ENCODE results near the gene SNAI3.

The SNAI3 gene

DNA sequence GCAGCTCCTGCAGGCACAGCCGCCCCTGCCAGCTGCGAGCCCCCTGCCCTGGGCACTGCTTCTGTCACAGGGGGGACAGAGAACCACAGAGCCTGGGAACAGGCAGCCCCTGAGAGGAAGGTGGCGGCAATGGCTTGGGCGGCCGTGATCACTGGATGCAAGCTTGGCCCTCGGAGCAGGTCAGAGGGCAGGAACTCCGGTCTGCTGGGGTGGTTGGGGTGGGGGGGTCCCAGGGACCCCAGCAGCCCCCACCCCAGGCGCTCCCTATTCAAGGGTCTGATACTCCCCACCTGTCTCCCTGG lies 33.6 kb downstream of the SNAI3 start:
- no peak for DNase-seq (ENCODE audit: low spot score)
- TF ChIP-seq, protein P1, sequence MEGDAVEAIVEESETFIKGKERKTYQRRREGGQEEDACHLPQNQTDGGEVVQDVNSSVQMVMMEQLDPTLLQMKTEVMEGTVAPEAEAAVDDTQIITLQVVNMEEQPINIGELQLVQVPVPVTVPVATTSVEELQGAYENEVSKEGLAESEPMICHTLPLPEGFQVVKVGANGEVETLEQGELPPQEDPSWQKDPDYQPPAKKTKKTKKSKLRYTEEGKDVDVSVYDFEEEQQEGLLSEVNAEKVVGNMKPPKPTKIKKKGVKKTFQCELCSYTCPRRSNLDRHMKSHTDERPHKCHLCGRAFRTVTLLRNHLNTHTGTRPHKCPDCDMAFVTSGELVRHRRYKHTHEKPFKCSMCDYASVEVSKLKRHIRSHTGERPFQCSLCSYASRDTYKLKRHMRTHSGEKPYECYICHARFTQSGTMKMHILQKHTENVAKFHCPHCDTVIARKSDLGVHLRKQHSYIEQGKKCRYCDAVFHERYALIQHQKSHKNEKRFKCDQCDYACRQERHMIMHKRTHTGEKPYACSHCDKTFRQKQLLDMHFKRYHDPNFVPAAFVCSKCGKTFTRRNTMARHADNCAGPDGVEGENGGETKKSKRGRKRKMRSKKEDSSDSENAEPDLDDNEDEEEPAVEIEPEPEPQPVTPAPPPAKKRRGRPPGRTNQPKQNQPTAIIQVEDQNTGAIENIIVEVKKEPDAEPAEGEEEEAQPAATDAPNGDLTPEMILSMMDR (IDR thresholded peaks at IDR 0.05): no peak
- no peak overlapping the region for H3K27ac ChIP-seq
- H3K4me3 ChIP-seq: no peak overlapping the region

DNA sequence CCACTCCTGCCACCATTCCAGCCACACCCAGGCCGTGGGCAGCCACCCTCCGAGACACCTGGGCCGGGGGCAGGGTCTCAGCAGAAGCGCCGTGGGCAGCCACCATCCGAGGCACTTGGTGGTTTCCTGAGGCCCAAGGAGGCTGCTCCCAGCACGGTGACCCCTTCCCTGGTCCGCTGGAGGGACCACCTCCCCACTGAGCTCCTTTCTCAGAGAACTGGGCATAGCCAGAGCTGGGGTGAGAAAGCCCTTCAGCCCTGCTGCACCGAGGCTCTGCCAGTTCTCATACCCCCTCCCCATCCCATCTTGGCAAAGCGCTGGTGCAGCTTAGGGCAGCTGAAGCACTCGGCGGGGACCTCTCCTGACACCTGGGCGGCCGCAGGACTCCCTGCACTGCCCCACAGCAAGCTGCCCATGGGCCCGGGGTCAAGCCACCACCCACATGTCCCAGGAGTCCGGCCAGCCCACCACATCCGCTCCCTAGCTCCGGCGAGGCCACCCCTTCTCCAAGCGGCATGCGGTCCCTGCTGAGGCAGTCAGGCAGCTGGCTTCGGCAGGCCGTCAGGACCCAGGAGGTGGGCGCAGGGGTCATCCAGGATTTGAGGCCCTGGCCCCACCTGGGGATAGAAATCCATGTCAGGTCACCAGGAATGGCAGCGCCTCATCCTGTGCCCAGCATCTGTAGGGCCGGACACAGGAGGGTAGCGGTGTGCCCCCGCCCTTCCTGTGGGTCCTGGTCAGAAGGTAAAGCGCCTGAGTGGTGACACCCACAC lies 34.1 kb downstream of the SNAI3 start:
- no peak for DNase-seq (ENCODE audit: low spot score)

DNA sequence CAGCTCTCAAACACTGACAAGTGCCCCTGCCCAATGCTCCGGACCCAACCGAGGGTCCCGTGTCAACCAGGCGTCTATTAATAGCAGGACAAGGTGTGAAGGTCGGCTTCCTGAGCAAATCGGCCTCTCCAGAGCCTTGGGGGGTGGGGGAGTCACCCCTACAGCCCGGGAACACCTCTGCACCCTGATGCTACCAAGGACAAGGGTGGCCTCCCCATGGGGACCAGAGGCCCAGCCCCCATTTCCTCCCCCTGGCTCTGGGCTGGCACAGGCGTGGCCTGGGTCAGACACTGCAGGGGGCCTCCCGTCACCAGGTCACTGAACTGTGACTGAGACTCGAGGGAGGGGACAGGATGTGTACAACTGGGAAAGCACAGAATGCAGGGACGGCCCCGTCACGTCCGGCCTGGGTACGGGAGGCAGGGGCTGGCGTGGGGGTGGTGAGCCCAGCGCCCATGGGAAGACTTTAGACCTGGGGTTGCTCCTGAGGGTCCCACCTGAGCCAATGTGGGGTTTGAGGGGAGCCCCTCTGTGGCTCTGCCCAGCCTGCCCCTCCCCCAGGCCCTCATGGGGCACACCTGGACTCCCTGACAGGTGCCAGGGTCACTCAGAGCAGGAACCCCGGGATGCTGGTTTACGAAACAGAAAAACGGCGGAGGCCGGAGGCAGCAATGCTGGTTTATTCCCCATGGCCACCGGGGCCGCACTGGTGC lies 34.9 kb downstream of the SNAI3 start:
- TF ChIP-seq, protein P1 (IDR thresholded peaks at IDR 0.05): no peak
- H3K4me3 ChIP-seq: peak overlapping the region; percentile 99
- no peak for DNase-seq (ENCODE audit: low spot score)
- peak overlapping the region in 1 of 2 donors; percentile 89 for H3K27ac ChIP-seq

More for the DNA sequence above, 34.1 kb downstream of the SNAI3 start:
- Histone ChIP-seq H3K4me3 (no peak overlapping the region), H3K27ac (peak overlapping the region in 1 of 2 donors; percentile 89)
- TF ChIP-seq, protein P1 (IDR thresholded peaks at IDR 0.05): no peak

DNA sequence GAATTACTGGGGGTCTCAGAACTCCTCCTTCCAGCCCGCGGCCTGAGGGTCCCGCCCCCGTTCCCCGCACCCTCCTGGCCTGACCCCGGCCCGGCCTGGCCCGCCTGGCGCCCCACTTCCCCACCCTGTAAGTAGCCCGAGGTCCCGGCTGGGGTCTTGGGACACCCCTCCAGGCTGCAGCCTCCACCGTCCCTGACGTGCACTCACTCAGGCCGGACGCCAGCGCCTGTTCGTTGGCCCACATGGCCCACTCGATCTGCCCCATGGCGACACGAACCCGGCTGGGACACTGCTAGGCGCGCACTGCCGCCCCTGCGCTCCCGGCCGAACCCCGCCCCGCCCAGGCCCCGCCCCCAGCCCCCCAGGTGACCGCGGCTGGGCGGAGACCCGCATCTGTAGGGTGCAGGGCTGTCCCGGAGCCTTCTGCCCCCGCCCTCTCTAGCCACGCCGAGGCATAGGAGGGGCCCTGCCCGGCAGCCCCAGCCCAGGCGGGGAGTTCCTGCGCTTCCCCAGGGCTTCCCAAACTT lies 35.5 kb downstream of the SNAI3 start, which contains the start of gene CYBA:
CYBA (minus strand) TSS at position 305 of the 527 bp plus-strand sequence; CDS start at position 265, 40 bp downstream.
- peak within 1 kb of the TSS in 1 of 2 donors; percentile 89 for H3K27ac ChIP-seq
- peak within 1 kb of the TSS; percentile 99 for H3K4me3 ChIP-seq
- no peak for DNase-seq (ENCODE audit: low spot score)
- TF ChIP-seq, protein P1 (IDR thresholded peaks at IDR 0.05): no peak

DNA sequence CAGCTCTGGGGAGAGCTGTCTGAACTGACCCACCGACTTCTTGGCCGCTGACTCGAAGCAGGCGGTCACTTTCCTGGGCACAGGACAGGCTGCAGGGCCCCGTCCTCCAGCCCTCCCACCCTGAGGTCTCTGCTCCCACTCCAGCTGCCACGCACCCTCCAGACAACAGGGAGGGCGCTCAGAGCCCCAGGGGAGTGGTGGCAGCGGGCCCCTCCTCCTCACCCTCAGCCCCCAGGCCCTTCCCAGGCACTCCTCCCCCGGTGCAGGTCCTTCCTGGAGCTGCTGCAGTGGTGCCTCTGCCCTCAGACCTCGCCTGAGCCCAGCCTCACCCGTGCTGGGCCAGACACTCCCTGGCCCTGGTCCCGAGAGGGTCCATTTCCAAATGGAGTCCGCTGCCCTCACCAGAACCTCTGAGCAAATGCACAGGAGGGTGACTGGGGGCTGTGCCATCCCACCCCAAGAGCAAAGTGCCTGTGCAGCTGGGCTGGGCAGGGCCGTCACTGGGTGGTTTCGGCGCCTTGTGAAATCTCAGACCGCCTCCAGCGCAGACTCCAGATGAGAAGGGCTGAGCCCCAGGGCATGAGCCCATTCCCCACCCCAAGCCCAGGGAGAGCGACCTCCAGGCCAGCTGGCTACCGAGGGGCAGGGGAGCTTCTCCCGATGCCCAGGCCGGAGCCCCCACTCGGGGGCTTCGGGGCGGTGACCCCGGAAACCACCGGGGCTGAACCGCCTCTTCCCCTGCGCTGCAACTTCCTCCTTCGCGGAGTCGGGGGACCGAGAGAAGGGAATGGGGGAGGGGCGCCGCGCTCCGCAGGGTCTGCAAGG lies 36.2 kb downstream of the SNAI3 start:
- TF ChIP-seq, protein P1 (IDR thresholded peaks at IDR 0.05): no peak
- H3K4me3 ChIP-seq: peak overlapping the region; percentile 99

DNA sequence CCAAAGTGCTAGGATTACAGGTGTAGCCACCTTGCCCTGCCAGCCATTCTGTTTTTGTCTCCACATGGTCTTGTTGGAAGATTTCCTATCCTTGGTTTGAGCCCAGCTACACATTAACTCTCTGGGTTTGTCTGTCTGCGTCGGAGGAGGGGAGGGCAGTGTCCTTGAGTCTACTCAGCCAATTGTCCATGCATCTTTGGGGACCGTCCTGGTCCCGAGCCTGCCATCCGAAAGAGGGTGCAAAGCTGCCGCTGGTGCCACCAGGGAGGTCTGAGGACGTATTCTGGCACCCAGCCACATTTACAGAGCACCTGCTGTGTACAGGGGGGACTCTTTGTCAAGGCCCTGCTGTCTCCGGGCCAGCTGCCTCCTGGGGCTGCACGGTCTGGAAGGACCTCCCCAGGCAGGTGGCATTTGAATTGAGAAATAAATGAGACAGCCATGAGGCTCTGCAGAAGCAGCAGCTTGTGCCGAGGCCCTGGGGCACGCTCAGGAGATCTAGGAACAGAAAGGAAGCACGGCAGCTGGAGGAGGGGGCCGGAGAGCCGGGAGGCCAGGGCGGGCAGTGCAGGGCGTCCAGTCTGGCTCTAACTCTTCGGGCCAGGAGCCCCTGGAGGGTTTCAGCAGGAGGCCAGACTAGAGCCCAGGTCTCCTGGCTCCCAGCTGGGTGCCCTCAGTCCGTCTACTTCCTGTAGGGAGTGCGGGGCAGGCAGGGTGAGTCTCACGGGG lies 36.9 kb downstream of the SNAI3 start:
- peak overlapping the region; percentile 99 for H3K4me3 ChIP-seq
- no peak for DNase-seq (ENCODE audit: low spot score)
- TF ChIP-seq, protein P1 (IDR thresholded peaks at IDR 0.05): no peak
- peak overlapping the region in 1 of 2 donors; percentile 89 for H3K27ac ChIP-seq

More for the DNA sequence above, 36.2 kb downstream of the SNAI3 start:
- peak overlapping the region in 1 of 2 donors; percentile 89 for H3K27ac ChIP-seq
- no peak for DNase-seq (ENCODE audit: low spot score)

All from coronary artery (tissue), 2 donors.